Muscle layer of duodenum (tissue), 2 donors: ENCODE results near the gene ARMS2.

Source experiments
- H3K27ac ChIP-seq: one replicate; pipeline ENCODE4 v1.7.0; 2013; ENCODE audit warnings: mild to moderate bottlenecking, low read length
- H3K27me3 ChIP-seq: one replicate; pipeline ENCODE4 v1.7.0; 2013; ENCODE audit warnings: low read depth, mild to moderate bottlenecking, control low read depth, low read length
- H3K36me3 ChIP-seq, 2 donors: one replicate each; pipeline ENCODE4 v1.7.0; 2013; ENCODE audit warnings: low read length in 2 of 2, control low read depth in 1 of 2, mild to moderate bottlenecking in 1 of 2; ENCODE audit not compliant: insufficient read depth in 2 of 2, control insufficient read depth in 1 of 2
- H3K4me1 ChIP-seq, 2 donors: one replicate each; pipeline ENCODE4 v1.7.0; 2013; ENCODE audit warnings: low read length in 2 of 2, mild to moderate bottlenecking in 2 of 2, control low read depth in 1 of 2, moderate library complexity in 1 of 2; ENCODE audit not compliant: insufficient read depth in 2 of 2, control insufficient read depth in 1 of 2
- H3K4me3 ChIP-seq, 2 donors: one replicate each; pipeline ENCODE4 v1.7.0; 2013; ENCODE audit warnings: low read length in 2 of 2, low read depth in 1 of 2, mild to moderate bottlenecking in 1 of 2
- H3K9me3 ChIP-seq, 2 donors: one replicate each; pipeline ENCODE4 v1.7.0; 2013; ENCODE audit warnings: low read length in 2 of 2, control low read depth in 1 of 2, mild to moderate bottlenecking in 1 of 2; ENCODE audit not compliant: control insufficient read depth in 1 of 2
- donor health status: healthy.

The ARMS2 gene, protein sequence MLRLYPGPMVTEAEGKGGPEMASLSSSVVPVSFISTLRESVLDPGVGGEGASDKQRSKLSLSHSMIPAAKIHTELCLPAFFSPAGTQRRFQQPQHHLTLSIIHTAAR

DNA sequence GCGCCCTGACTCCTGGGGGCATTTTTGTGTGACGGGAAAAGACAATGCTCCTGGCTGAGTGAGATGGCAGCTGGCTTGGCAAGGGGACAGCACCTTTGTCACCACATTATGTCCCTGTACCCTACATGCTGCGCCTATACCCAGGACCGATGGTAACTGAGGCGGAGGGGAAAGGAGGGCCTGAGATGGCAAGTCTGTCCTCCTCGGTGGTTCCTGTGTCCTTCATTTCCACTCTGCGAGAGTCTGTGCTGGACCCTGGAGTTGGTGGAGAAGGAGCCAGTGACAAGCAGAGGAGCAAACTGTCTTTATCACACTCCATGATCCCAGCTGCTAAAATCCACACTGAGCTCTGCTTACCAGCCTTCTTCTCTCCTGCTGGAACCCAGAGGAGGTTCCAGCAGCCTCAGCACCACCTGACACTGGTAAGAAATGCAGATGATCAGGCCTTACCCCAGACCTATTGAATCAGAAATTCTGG lies at the start of gene ARMS2:
ARMS2 (plus strand) TSS at position 51 of the 478 bp plus-strand sequence; CDS start at position 126, 75 bp downstream.
- Histone ChIP-seq H3K4me1 (no peaks in the 10 kb centered on the region), H3K9me3 (no peaks in the 10 kb centered on the region), H3K36me3 (no peaks in the 10 kb centered on the region), H3K27me3 (no peaks in the 10 kb centered on the region), H3K4me3 (no peak within 1 kb of the TSS), H3K27ac (no peak within 1 kb of the TSS)

DNA sequence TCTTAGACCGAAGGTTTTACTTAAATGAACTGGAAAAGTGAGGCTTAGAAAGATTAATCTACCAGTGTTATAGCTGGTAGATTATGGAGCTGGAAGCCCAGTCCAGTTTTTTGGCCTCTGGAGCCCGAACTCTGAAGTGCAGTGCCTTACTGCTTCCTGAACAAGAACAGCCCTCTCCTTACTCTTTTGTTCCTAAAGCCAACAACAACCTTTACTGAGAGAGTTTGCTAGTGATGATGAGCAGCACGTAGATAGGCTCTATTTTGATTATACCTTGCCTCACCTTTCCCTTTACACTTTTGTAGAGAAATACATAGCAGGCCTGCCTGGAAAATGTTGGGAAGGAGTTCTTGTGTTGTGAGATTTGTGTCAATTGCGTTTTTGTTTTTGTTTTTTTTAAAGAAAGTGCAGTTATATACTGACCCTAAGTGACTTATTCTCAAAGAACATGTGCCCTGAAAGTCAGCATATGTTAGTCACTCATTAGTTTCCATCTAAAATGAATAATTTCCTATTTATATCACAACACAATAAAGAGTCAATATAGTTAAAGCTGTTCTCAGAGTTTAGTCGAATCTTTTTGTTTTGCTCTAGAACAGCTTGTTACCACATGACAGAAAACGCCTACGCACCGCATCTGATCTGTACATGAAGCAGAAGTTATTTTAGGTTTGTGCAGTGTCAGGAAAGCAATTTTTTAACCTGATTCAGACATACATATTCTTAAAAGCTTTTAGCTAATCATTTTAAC lies 46.9 kb upstream of the ARMS2 start:
- no peaks in the 10 kb centered on the region for H3K9me3 ChIP-seq
- H3K4me1 ChIP-seq: peaks cover 0 to 4% of the 10 kb centered on the region in 2 donors
- H3K36me3 ChIP-seq: peaks cover 11 to 20% of the 10 kb centered on the region in 2 donors

DNA sequence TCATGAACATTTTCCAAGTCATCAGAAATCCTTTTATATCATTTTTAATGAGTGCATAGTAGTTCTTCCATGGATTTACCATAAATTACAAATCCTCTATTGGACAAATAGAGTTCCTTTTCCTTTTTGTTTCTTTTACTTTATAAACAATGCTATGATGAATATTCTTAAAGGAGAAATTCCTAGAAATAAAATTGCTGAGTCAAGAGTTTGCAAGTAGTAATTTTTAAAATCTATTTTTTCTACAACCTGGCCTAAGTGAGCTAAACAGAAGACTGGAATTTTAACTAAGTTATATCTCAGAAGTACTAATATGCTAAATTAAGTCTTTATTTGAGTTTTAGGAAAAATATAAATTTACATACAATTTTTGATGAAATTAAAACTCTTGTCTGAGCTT lies 41.1 kb upstream of the ARMS2 start:
- H3K4me3 ChIP-seq: no peak overlapping the region
- no peak overlapping the region for H3K27ac ChIP-seq
- H3K4me1 ChIP-seq: no peaks in the 10 kb centered on the region
- no peaks in the 10 kb centered on the region for H3K9me3 ChIP-seq
- peaks cover 9 to 14% of the 10 kb centered on the region in 2 donors for H3K36me3 ChIP-seq
- H3K27me3 ChIP-seq: no peaks in the 10 kb centered on the region

More for the DNA sequence above, 46.9 kb upstream of the ARMS2 start:
- Histone ChIP-seq H3K4me3 (no peak overlapping the region), H3K27me3 (no peaks in the 10 kb centered on the region), H3K27ac (no peak overlapping the region)

DNA sequence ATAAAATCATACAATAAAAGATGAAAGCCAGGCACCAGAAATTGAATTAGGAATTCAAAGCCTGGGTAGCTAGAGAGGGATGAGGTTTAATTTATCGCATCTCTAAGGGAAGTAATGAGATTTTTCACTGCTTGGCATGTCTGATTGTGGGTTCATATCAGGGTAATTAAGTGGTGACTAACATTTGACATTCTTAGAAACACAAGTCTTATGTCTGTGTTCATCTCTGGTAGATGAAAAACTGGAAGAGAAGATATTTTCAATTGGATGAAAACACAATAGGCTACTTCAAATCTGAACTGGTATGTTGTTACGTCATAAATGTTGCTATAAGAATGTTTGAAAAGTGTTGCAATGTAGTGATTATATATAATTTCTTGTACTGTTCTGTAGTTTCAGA lies 36.8 kb upstream of the ARMS2 start:
- Histone ChIP-seq H3K36me3 (peaks cover 10 to 19% of the 10 kb centered on the region in 2 donors), H3K9me3 (no peaks in the 10 kb centered on the region), H3K27ac (no peak overlapping the region), H3K4me1 (peaks cover 4 to 14% of the 10 kb centered on the region in 2 donors), H3K27me3 (no peaks in the 10 kb centered on the region), H3K4me3 (no peak overlapping the region)

DNA sequence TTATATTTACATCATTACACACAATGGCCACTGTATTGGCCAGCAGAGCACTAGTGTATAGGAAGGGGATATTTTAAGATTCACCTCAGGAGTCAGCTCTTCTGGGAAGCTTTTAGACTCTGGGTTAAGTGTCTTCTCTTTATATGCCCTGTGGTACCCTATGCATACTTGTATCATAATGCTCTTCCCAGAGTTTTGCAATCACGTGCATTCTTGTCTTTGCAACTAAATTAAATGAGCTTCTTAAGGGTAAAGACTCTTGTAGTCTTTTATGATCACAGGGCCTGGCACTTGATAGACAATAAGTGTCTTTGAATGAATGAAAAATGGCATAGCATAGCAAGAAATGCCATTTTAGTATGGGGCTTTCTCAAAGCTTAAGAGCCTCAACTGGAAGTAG lies 35.4 kb upstream of the ARMS2 start:
- Histone ChIP-seq H3K27me3 (no peaks in the 10 kb centered on the region), H3K9me3 (no peaks in the 10 kb centered on the region), H3K27ac (no peak overlapping the region), H3K4me1 (peaks cover 4 to 14% of the 10 kb centered on the region in 2 donors), H3K36me3 (peaks cover 10% of the 10 kb centered on the region in 2 donors), H3K4me3 (no peak overlapping the region)

DNA sequence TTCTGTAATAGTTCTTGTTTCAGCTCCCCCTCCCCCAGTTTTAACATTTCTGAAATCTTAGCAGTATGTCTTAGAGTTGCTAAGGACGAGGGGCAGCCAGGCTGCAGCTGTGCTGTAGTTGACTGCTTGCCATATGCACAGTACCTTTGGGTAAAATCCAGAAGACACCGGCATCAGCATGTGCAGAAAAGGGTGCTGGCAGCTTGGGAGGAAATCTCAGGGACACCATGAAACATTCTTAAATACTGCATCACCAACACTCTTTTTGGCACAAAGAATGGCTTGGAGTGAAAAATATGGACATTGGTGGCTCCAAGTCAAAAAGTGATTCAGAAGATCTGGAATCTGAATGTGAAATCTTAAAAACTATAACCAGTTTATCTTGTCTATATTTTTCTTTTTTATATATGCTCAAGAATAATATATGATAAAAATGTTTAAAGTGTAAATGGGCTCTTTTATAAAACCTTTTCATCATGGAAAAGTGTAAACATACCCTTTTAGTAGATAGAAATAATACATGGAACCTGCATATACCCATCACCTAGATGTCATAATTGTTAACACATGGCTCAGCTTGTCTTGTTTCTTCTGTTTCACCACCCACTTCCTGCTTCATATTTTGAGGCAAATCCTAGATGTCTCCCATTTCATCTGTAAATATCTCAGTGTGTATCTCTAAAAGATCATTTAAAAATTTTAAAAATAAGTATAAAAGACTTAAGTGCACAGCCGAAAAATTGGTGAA lies 34.4 kb upstream of the ARMS2 start:
- H3K36me3 ChIP-seq: peaks cover 10 to 14% of the 10 kb centered on the region in 2 donors
- no peaks in the 10 kb centered on the region for H3K27me3 ChIP-seq
- peaks cover 4 to 14% of the 10 kb centered on the region in 2 donors for H3K4me1 ChIP-seq
- H3K4me3 ChIP-seq: no peak overlapping the region
- H3K27ac ChIP-seq: no peak overlapping the region
- H3K9me3 ChIP-seq: no peaks in the 10 kb centered on the region

DNA sequence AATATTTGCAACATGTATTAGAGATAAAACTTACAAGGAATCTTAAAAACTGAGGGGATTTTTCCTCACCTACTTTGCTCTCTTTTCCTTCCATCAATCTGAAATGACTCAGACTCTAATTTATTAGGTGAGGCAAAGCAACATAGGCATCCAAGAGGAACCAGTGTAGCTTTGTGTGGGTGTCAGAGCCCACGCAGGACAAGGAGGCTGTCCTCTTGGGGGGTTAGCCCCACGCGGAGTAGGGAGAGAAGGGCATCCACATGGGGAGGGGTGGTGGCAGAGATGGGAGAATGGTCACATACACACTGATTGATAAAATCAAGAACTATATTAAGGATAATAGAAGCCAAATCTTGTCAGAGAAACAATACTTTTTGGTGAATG lies 33.8 kb upstream of the ARMS2 start:
- Histone ChIP-seq H3K9me3 (no peaks in the 10 kb centered on the region), H3K4me3 (no peak overlapping the region), H3K36me3 (peaks cover 10 to 14% of the 10 kb centered on the region in 2 donors), H3K27me3 (no peaks in the 10 kb centered on the region), H3K27ac (no peak overlapping the region), H3K4me1 (peaks cover 4 to 14% of the 10 kb centered on the region in 2 donors)

DNA sequence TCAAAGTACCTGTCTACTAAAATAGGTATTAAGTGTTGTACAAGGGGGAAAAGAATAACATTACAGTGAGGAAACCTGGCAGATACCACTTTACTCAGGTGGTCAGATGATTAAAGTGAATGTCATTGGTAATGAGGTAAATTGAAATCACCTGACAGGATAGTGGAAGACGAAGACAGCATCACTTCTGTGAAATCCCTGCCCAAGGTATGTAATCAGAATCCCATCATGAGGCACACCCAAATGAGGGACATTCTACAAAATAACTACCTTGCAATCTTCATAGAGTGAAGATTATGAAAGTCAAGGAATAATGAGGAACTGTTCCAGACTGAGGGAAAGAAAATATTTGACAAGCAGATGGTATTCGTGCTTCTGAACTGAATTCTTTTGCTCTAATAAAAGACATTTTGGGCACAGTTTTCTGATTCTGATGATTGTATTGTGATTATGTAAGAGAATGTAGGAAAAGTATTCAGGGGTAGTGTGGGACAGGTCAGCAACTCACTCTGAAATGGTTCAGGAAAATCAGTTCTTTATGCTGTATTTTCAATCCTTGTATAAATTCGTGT lies 33.3 kb upstream of the ARMS2 start:
- peaks cover 4 to 14% of the 10 kb centered on the region in 2 donors for H3K4me1 ChIP-seq

DNA sequence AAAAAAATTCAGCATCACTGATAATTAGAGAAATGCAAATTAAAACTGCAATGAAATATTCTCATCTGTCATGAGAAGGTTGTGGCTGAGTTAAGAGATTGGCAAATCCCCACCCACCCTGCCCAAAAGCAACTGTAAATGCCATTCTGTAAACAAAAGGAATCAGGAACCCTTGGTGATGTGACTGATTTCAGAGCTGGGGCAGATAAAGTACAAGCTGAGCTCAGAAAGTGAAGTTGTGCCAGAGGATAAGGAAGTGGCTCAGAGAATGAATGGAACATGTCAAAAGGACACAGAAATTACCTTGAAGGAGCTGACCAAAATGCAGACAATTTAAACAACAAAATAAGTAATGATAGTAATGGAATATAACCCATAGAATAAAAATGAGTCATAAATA lies 32.7 kb upstream of the ARMS2 start:
- Histone ChIP-seq H3K9me3 (no peaks in the 10 kb centered on the region), H3K4me1 (peaks cover 4 to 14% of the 10 kb centered on the region in 2 donors), H3K36me3 (peaks cover 2 to 14% of the 10 kb centered on the region in 2 donors), H3K27me3 (no peaks in the 10 kb centered on the region), H3K27ac (no peak overlapping the region), H3K4me3 (no peak overlapping the region)

More for the DNA sequence above, 33.3 kb upstream of the ARMS2 start:
- Histone ChIP-seq H3K9me3 (no peaks in the 10 kb centered on the region), H3K36me3 (peaks cover 8 to 14% of the 10 kb centered on the region in 2 donors), H3K27ac (peak overlapping the region; percentile 34), H3K4me3 (no peak overlapping the region), H3K27me3 (no peaks in the 10 kb centered on the region)

DNA sequence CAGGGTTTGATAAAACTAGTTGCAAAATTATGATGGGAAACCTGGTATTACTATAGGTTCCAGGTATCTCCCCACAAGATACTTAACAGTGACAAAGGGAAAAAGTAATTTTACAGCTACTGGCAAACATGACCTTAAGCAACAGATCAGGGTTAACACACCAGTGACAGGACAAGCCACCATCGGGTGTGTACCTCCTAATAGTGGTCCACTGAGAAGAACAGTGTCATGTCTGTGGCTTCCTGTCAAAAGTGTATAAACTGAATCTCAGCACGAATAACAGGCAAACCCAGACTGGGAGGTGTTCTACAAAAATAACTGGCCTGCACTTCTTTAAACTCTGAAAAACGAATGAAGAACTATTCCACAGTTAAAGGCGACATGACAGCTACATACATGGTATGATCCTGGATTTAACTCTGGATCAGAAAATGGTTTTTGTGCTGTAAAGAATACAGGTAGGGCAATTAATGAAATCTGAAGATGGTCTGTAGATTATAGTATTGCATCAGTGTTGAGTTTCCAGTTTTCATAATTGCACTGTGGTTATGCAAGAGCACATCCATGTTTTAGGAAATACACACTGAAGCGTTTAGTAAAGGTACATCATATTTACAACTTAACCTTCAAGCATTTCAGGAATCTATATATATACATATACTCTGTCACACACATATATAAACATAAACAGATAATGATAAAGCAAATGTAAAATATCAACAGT lies 32.0 kb upstream of the ARMS2 start:
- H3K27ac ChIP-seq: peak overlapping the region; percentile 36
- H3K9me3 ChIP-seq: no peaks in the 10 kb centered on the region
- H3K27me3 ChIP-seq: no peaks in the 10 kb centered on the region
- peaks cover 4 to 14% of the 10 kb centered on the region in 2 donors for H3K4me1 ChIP-seq
- peaks cover 0 to 14% of the 10 kb centered on the region in 2 donors for H3K36me3 ChIP-seq
- H3K4me3 ChIP-seq: no peak overlapping the region
